Smooth muscle cell (in vitro differentiated cells): ENCODE measurements around the gene CUTC. TPM values are rescaled to one million over a fixed set of nuclear protein-coding genes. Genes with fewer than 3 reads are reported as not detected.

ENCODE experiments used
- DNase-seq: peaks from one replicate; lab custom pipeline; 2025; ENCODE audit not compliant: unreplicated experiment; lab: John Stamatoyannopoulos, UW
- H2AFZ ChIP-seq: fragments of 200-600 bp; sonication (generic); 2 replicates; pipeline ENCODE4 v1.6.0; 2016; ENCODE audit warnings: antibody characterized with exemption, low read depth, mild to moderate bottlenecking
- H3F3A ChIP-seq: fragments of 200-600 bp; sonication (generic); 2 replicates; pipeline ENCODE4 v1.6.0; 2017; ENCODE audit warnings: antibody characterized with exemption, low read depth
- H3K27ac ChIP-seq: fragments of 200-600 bp; sonication (generic); 2 replicates; pipeline ENCODE4 v1.5.1; 2016; ENCODE audit warnings: low read depth, mild to moderate bottlenecking
- H3K27me3 ChIP-seq: fragments of 200-600 bp; sonication (generic); 2 replicates; pipeline ENCODE4 v1.6.1; 2016; ENCODE audit warnings: low read depth, mild to moderate bottlenecking
- H3K36me3 ChIP-seq: fragments of 200-600 bp; sonication (generic); 2 replicates; pipeline ENCODE4 v1.5.1; 2016; ENCODE audit warnings: low read depth
- H3K4me1 ChIP-seq: fragments of 200-600 bp; sonication (generic); 2 replicates; pipeline ENCODE4 v1.5.1; 2016; ENCODE audit warnings: low read depth
- H3K4me2 ChIP-seq: fragments of 200-600 bp; sonication (generic); 2 replicates; pipeline ENCODE4 v1.6.0; 2016; ENCODE audit warnings: mild to moderate bottlenecking
- H3K4me3 ChIP-seq: fragments of 200-600 bp; sonication (generic); 2 replicates; pipeline ENCODE4 v1.5.1; 2016; ENCODE audit warnings: mild to moderate bottlenecking
- H3K79me2 ChIP-seq: fragments of 200-600 bp; sonication (generic); 2 replicates; pipeline ENCODE4 v1.6.0; 2016; ENCODE audit warnings: low read depth, mild to moderate bottlenecking
- H3K9ac ChIP-seq: fragments of 200-600 bp; sonication (generic); 2 replicates; pipeline ENCODE4 v1.6.0; 2016; ENCODE audit warnings: low read depth
- H3K9me3 ChIP-seq: fragments of 200-600 bp; sonication (generic); replicated peaks from 2 replicates; pipeline ENCODE4 v1.5.1; 2016; ENCODE audit warnings: low read depth
- H4K20me1 ChIP-seq: fragments of 200-600 bp; sonication (generic); 2 replicates; pipeline ENCODE4 v1.6.0; 2016; ENCODE audit warnings: low read depth
- CTCF ChIP-seq: fragments of 200-600 bp; sonication (generic); IDR thresholded peaks from 2 replicates; pipeline ENCODE4 v1.5.1; 2017; ENCODE audit warnings: borderline replicate concordance, mild to moderate bottlenecking, antibody characterized with exemption; ENCODE audit not compliant: insufficient read depth, poor library complexity, severe bottlenecking
- WGBS: methylation state at CpG from one replicate; pipeline ENCODE4 v1.1.7; 2016; ENCODE audit warnings: low lambda C conversion rate; 5-methylcytosine and 5-hydroxymethylcytosine counted together
- polyA plus RNA-seq: library from polyadenylated mRNA; unstranded; fragments of >200 nt; fragmentation: Nextera tagmentation; extraction: Ambion mirVana; gene quantifications from 2 replicates; pipeline ENCODE4 v1.2.1, GENCODE V29; 2016
- total RNA-seq: library from RNA; depleted of rRNA; stranded (reverse); fragments of >200 nt; gene quantifications from 2 replicates; pipeline ENCODE4 v1.2.3, GENCODE V29; 2014

CUTC gene
- total and polyA plus RNA-seq, 2 experiments from 2014 or later: 16.0 to 20.1 TPM

DNA sequence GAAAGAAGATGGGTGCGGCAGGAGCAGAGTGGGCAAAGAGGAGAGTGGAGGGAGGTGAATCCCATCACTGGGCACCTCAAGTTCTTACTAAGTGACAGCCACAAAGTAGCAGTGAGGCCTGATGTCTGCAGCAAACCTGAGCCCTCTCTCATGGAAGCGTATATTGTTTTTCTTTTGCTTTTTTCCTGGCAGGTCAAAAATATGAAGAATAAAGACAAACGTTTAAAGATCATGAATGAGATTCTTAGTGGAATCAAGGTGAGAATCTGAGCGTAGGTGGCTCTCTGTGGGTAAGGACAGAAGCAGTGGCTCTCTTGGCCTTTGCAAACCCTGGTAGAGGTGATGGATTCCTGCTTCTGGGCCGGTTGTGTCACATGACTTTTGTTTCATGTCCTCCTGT is 73.2 kb downstream of the CUTC start:
- Histone ChIP-seq H3K9me3 (no peaks in the 10 kb centered on the region), H3K36me3 (no peaks in the 10 kb centered on the region), H3K4me2 (no peak overlapping the region), H3K79me2 (no peaks in the 10 kb centered on the region), H3K27me3 (peaks cover 9% of the 10 kb centered on the region), H3K9ac (no peak overlapping the region), H4K20me1 (no peaks in the 10 kb centered on the region), H2AFZ (no peak overlapping the region), H3F3A (no peaks in the 10 kb centered on the region), H3K4me1 (no peaks in the 10 kb centered on the region), H3K4me3 (no peak overlapping the region), H3K27ac (no peak overlapping the region)
- DNase-seq: no peak
- TF ChIP-seq CTCF: no peak
- 91% methylated on average over 5 of the region's 5 CpGs for WGBS

Other genes starting within 250 kb of the CUTC start
- not detected in 2 replicates for gene NKX2-3, start 199.3 kb upstream of the CUTC start, total RNA-seq
- gene NKX2-3, start 199.3 kb upstream of the CUTC start, polyA plus RNA-seq: not detected in 2 replicates
- 41.1 and 43.3 TPM in 2 replicates for gene SLC25A28, start 111.8 kb upstream of the CUTC start, total RNA-seq
- 35.0 and 47.1 TPM in 2 replicates for gene SLC25A28, start 111.8 kb upstream of the CUTC start, polyA plus RNA-seq
- gene ENTPD7, start 72.7 kb upstream of the CUTC start, total RNA-seq: 39.9 and 41.1 TPM in 2 replicates
- 7.5 and 7.9 TPM in 2 replicates for gene ENTPD7, start 72.7 kb upstream of the CUTC start, polyA plus RNA-seq
- gene COX15, start 107 bp upstream of the CUTC start, total RNA-seq: 21.3 and 22.5 TPM in 2 replicates
- gene COX15, start 107 bp upstream of the CUTC start, polyA plus RNA-seq: 16.9 and 19.1 TPM in 2 replicates
- 0.36 and 0.72 TPM in 2 replicates for gene ABCC2, start 50.4 kb downstream of the CUTC start, total RNA-seq
- gene ABCC2, start 50.4 kb downstream of the CUTC start, polyA plus RNA-seq: 1.9 and 3.0 TPM in 2 replicates